ENCODE measurements around the gene CHURC1.

GRCh38 chr14:64879635-64880220 lies 34.5 kb upstream of the CHURC1 start, which contains the start of gene SPTB:
- TF ChIP-seq CTCF (conservative IDR thresholded peaks at IDR 0.05 in 1 of 2, IDR thresholded peaks at IDR 0.05 in 1 of 2; ENCODE audit: extremely low read depth in 1 of 2, insufficient read depth in 1 of 2, low read depth in 1 of 2, low read length in 2 of 2) (no peak), EZH2 (IDR thresholded peaks at IDR 0.05; ENCODE audit: borderline replicate concordance, low read length) (no peak)
